Calu3 (cell line): ENCODE results near the gene F5. TPM values are rescaled to one million over a fixed set of nuclear protein-coding genes. Genes with fewer than 3 reads are reported as not detected.

ENCODE experiments used
- BruUV-seq: library from RNA; stranded (reverse); fragments of 400-500 nt; replicated peaks from 2 replicates; lab custom pipeline; 2021; lab: Mats Ljungman, UMichigan
- CTCF ChIA-PET: fragments of 300-600 bp; sonication (Branson Sonifier 250); formaldehyde crosslinking; loops from one replicate; lab custom pipeline; 2022; ENCODE audit warnings: antibody characterized with exemption; lab: Charles Lee
- DNase-seq: peaks from one replicate; pipeline ENCODE4 v3.0.0; 2022
- H3K27ac Mint-ChIP-seq: one replicate; pipeline ENCODE4 v1.8.0; 2022; ENCODE audit warnings: mixed read lengths; ENCODE audit not compliant: unreplicated experiment
- H3K27me3 Mint-ChIP-seq: one replicate; pipeline ENCODE4 v1.8.0; 2022; ENCODE audit warnings: mixed read lengths; ENCODE audit not compliant: unreplicated experiment
- H3K36me3 Mint-ChIP-seq: one replicate; pipeline ENCODE4 v1.8.0; 2022; ENCODE audit warnings: mild to moderate bottlenecking, moderate library complexity, mixed read lengths; ENCODE audit not compliant: insufficient read depth, unreplicated experiment
- H3K4me1 Mint-ChIP-seq: one replicate; pipeline ENCODE4 v1.8.0; 2022; ENCODE audit warnings: mild to moderate bottlenecking, low read depth, mixed read lengths; ENCODE audit not compliant: unreplicated experiment
- H3K4me3 Mint-ChIP-seq: one replicate; pipeline ENCODE4 v1.8.0; 2022; ENCODE audit warnings: mild to moderate bottlenecking, low read depth, moderate library complexity, mixed read lengths; ENCODE audit not compliant: unreplicated experiment
- H3K9me3 Mint-ChIP-seq: one replicate; pipeline ENCODE4 v1.8.0; 2022; ENCODE audit warnings: low read depth, mixed read lengths; ENCODE audit not compliant: unreplicated experiment
- intact Hi-C: fragments of 100-400 bp; cut with micrococcal nuclease; formaldehyde crosslinking; loops from one replicate; pipeline ENCODE4 v1.10.0; 2022; ENCODE audit not compliant: unreplicated experiment
- total RNA-seq: library from RNA; stranded (reverse); gene quantifications from 2 replicates; pipeline ENCODE4 v1.2.3, GENCODE V29; 2022
- TF ChIP-seq, protein P1 (sequence below): fragments of 200-600 bp; IDR thresholded peaks from one replicate; pipeline ENCODE4 v1.8.0; 2022; ENCODE audit warnings: antibody characterized with exemption; ENCODE audit not compliant: unreplicated experiment

F5 gene
- total RNA-seq, 1 experiment from 2014 or later, result 8.1 TPM

DNA sequence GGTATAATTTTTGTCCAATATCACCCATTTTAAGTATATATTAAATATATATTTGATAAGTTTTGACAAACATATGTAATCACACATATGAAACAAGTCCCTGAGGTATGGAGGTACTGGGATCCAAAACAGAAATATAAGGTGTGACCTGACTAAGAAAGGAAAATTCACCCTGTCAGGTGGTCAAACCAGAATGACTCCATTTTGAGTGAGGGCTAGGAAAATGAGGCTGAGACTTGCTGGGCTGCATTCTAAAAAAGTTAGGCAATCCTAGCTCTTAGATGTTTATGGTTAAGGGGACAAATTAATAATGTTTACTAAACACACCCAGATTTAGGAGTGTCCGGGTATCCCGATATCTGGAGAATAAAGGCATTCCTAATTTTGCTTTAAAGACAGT is 89.0 kb downstream of the F5 start:
- Mint-ChIP-seq H3K36me3 (no peaks in the 10 kb centered on the region), H3K4me1 (peaks cover 53% of the 10 kb centered on the region), H3K27ac (no peak overlapping the region), H3K4me3 (no peak overlapping the region), H3K9me3 (peaks cover 6% of the 10 kb centered on the region), H3K27me3 (no peaks in the 10 kb centered on the region)
- no peak for DNase-seq
- no TSS peak for BruUV-seq
- CTCF ChIA-PET, result interaction anchor here (1.3 kb wide), 1 partner anchor 11 kb away, joined by 5 read pairs; no protein-coding TSS in a partner anchor
- TF ChIP-seq, protein P1, sequence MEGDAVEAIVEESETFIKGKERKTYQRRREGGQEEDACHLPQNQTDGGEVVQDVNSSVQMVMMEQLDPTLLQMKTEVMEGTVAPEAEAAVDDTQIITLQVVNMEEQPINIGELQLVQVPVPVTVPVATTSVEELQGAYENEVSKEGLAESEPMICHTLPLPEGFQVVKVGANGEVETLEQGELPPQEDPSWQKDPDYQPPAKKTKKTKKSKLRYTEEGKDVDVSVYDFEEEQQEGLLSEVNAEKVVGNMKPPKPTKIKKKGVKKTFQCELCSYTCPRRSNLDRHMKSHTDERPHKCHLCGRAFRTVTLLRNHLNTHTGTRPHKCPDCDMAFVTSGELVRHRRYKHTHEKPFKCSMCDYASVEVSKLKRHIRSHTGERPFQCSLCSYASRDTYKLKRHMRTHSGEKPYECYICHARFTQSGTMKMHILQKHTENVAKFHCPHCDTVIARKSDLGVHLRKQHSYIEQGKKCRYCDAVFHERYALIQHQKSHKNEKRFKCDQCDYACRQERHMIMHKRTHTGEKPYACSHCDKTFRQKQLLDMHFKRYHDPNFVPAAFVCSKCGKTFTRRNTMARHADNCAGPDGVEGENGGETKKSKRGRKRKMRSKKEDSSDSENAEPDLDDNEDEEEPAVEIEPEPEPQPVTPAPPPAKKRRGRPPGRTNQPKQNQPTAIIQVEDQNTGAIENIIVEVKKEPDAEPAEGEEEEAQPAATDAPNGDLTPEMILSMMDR, result no peak
- intact Hi-C loops, result no loop called here

DNA sequence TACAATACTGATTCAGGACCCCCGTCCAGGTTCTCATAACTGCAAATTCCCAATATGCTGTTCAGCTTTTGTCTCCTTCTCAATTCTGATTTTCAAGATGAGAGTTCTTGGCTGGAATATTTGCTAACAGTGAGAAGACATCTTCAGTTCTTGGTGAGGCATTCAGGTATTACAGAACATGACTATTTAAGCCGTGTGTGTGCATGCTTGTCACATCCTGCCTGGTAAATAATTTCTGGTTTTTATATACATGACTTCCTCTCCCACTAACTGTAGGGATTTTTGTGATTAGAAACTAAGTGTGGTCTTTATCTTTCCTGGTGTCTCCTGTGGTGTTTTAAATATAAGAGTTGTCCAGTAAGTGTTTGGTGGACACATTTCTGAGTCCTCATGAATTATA is 90.4 kb downstream of the F5 start:
- Mint-ChIP-seq H3K4me3 (no peak overlapping the region), H3K36me3 (no peaks in the 10 kb centered on the region), H3K4me1 (peaks cover 53% of the 10 kb centered on the region), H3K9me3 (peaks cover 6% of the 10 kb centered on the region), H3K27me3 (no peaks in the 10 kb centered on the region), H3K27ac (peak overlapping the region; percentile 13)
- no TSS peak for BruUV-seq
- CTCF ChIA-PET, result interaction anchor here (1.0 to 1.4 kb wide), 4 partner anchors 10 to 16 kb away, joined by 3 to 4 read pairs (median 4); partner anchors contain the start of gene SLC19A2
- TF ChIP-seq, protein P1, result no peak
- no peak for DNase-seq
- intact Hi-C loops, result no loop called here

DNA sequence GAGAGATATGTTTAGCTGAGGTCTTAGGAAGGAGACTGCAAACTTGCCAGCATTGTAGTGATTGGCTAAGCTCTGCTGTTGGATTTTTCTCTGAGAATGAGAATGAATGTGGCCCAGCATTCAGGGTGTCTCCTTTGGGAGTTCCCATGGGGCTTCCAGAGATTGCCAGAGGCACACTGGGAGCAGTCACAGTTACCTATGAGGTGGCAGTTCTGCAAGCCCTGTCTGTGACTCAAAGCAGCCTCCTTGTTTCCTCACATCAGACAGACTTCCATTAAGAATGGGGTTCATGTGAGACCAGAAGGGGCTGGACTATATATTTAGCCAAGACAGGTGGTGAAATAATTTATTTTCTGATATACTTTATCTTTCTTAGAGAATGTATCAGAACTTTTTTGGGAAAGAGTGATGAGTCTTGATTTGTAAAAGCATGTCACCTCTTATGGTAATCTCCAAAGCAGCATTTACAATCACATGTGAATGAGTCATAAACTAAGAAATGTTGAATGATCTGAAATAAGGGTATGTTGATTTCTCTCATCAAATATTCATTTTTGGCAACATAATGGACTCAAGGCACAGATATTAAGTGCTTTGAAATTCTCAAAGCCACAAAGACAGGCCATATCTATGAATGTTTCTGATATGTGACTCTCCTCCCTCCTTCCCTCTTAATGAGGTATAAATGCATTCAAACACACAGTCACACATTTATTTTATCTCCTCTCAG is 91.1 kb downstream of the F5 start:
- TF ChIP-seq, protein P1, result no peak
- Mint-ChIP-seq H3K36me3 (no peaks in the 10 kb centered on the region), H3K4me1 (peaks cover 48% of the 10 kb centered on the region), H3K4me3 (no peak overlapping the region), H3K9me3 (peaks cover 6% of the 10 kb centered on the region), H3K27ac (peak overlapping the region; percentile 13), H3K27me3 (no peaks in the 10 kb centered on the region)
- intact Hi-C loops, result no loop called here
- BruUV-seq, result no TSS peak
- no peak for DNase-seq
- CTCF ChIA-PET, result interaction anchor here (1.2 to 1.4 kb wide), 2 partner anchors 12 to 17 kb away, joined by 4 read pairs; no protein-coding TSS in a partner anchor

DNA sequence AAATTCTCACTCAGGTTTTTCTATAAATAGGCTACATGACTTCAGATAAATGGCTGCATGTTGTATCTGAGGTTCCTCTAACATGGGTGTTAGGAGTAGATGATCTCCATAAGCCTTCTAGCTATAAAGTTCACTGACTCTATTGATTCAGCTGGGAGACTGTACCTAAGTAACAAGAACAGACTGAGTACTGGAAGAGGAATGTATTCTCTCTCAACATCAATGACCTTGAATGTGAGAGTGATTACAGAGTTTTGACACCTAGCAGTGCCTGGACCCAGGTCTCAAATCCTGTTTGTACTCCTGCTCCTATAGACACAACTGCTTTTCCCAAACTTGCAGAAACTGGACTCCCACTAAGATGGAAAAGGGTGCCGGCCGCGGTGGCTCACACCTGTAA is 91.9 kb downstream of the F5 start:
- Mint-ChIP-seq H3K9me3 (peaks cover 6% of the 10 kb centered on the region), H3K27ac (no peak overlapping the region), H3K4me1 (peaks cover 39% of the 10 kb centered on the region), H3K36me3 (no peaks in the 10 kb centered on the region), H3K27me3 (no peaks in the 10 kb centered on the region), H3K4me3 (no peak overlapping the region)
- CTCF ChIA-PET, result no interaction called here
- BruUV-seq, result no TSS peak
- intact Hi-C loops, result no loop called here
- DNase-seq, result no peak
- TF ChIP-seq, protein P1, result no peak
